GM10847 (cell line): Measurements from ENCODE around the gene SCYL1.

Source experiments
- POLR2A ChIP-seq: IDR thresholded peaks from 2 replicates; pipeline ENCODE4 v1.6.1; 2011; ENCODE audit not compliant: insufficient read length; ENCODE audit errors: extremely low read depth

SCYL1 gene

DNA sequence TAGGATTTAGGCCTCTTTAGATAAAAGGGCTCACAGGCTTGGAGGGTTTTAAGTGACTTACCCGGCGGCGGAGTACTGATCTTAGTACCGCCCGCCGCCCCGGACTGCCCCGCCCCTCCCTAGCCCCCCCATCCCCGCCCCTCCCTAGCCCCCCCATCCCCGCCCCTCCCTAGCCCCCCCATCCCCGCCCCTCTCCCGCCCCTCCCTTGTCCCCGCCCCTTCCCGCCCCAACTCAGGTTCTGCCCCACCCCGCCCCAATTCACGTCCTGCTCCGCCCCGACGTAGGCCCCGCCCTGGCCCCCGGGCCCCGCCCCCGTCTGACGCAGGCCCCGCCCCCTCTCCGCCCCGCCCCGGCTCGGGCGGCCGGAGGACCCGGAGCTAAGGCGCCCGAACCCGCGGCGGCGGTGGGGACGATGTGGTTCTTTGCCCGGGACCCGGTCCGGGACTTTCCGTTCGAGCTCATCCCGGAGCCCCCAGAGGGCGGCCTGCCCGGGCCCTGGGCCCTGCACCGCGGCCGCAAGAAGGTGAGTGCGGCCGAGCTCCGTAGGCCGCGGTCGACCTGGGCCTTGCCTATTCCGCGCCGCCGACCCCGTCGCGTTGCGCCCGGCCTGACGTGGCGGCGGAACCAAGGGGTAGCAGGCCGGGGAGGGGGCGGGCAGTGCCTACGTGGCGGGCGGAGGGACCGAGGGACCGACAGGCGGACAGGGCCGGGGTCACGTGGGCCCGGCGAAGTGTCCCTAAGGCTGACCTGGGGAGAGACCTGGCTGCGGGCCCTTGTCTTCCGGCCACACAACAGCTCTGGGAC, at the start of gene SCYL1:
Gene SCYL1 (plus strand): TSS at position 343 of the 805 bp plus-strand sequence. CDS start 71 bp downstream, at position 414.
- TF ChIP-seq POLR2A, result peak; percentile 25

- TF ChIP-seq POLR2A, result no peak
Observed at GRCh38 chr11:65476632-65477148, 48.2 kb upstream of the SCYL1 start.

- TF ChIP-seq POLR2A, result peak; percentile 85
Observed at GRCh38 chr11:65477149-65477965, 47.5 kb upstream of the SCYL1 start.

DNA sequence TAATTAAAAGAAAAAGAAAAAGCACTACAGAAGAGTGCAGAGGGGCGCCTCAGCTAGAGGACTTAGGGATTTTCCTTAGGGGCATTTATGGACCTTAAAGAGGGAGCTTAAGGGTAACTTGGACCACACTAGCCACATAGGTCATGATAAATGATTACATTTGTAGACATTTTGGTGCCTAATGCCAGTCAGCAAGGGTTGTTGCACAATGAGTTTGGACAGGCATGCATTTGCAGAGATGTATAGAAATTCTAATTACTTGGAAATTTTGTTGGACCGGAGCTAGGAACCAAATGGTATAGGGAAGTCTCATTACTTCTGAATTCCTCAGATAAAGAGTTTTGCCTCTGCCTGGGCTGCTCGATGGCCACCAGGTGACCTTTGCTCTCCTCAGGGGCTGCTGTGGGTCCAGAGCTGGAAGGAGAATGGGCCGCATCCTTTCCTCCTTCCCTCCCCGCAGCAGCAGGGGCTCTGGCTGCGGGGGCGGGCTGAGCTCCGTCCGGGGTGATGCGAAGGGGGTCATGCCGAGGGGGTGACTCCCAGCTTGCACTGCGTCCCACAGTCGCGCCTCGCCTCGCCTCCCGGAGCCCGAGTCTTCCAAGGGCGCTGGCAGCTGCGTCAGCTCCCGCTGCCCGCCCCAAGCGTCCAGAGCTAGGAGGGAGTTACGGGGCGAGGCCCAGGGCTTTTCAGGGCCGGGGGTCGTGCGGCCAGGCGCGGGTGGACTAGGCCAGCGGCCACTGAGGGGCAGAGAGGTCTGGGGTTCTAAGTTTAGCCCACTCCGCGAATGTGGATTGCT, 46.3 kb upstream of the SCYL1 start:
- no peak for TF ChIP-seq POLR2A

DNA sequence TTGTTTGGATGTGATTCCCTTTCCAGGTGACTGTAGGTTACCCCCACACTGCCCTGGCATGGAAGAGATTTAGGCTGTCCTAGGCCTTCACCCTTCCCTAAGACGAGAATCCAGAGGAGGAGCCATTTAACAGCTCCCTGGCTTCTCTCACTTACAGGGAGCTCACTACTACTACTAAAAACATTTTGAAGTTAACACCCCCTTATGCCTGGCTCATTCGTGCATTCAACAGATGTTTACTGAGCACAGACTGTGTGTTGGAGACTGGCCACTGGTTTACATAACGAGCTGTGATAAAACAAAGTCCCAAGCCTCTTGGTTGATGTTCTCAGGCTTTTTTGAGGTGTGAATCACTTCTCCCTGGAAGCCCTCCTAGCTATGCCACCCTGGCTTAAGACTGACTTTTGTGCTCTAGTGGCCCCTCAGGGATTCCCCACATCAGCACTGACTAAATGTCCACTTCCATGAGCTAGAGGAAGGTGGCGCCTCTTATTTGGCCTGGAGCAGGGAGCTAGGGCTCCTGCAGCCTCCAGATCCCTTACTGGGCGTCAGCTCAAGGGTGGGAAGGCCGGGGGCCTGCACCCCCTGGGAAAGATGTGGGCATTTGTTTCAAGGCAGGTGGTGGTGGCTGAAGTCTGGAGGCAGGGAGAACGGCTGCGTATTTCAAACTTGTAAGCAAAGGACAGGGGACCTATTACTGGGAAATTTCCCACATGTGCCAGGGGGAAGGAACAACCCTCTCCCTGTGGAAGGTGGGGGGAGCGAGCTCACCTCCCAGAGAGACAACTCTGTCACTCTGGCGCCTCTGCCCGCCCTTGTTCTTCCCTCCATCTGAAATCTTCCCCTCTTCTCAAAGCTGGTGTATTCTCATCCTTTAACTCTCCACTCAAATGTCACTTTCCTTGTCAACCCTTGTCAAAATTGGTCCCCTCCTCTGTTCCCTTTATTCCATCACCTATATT, 45.4 kb upstream of the SCYL1 start:
- TF ChIP-seq POLR2A, result no peak

- TF ChIP-seq POLR2A, result no peak
Observed at GRCh38 chr11:65482306-65482850, 42.5 kb upstream of the SCYL1 start.

DNA sequence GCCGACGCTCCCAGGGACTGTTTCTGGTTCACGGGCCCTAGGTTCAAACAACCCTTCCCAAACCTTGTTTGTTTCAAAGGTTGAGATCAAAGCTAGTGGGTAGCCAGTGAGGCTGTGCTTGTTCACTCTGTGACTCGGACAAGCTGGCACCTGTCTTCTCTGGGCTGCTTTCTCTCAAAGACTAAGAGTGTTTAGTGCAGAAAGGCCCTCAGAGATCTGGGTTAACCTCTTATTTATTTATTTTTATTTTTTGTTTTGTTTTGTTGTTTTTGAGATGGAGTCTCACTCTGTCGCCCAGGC, 39.0 kb upstream of the SCYL1 start:
- TF ChIP-seq POLR2A, result no peak

- TF ChIP-seq POLR2A, result no peak
Observed at GRCh38 chr11:65486570-65487466, 38.1 kb upstream of the SCYL1 start.

- TF ChIP-seq POLR2A, result no peak
Observed at GRCh38 chr11:65487467-65488272, 37.2 kb upstream of the SCYL1 start.

DNA sequence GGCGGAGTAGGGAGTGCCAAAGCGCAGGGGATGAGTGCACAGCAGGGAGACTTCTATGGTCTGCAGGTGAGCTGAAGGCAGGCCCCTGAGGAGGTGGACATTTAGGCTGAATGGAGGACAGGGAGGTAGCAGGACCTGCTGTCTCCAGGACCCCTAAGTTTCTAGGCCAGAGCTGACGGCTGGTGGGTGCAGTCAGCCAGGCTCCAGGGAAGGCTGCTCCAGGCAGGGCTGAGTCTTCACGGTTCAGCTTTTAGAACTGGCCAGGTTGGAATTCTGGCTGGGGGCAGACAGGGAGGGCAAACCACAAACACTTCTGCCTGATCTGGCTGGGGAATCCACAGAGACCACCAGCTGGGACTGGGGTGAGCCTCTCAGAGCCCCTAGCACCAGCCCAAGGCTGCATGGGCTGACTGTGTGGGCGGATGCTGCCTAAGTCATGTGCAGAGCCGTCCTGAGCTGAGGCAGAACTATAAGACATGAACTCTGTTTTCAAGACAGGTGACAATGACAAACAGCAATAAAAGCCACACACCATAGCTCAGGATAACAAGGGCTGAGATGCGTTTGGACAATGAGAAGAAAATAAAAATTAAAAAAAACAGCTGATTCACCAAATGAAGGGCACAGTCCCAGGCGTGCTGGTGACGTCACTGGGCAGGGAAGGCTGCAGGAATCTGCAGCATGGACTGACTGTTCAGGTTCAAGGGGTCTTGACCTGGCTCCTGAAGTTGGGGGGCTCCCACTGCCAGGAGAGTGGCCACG, 36.4 kb upstream of the SCYL1 start:
- TF ChIP-seq POLR2A, result no peak

DNA sequence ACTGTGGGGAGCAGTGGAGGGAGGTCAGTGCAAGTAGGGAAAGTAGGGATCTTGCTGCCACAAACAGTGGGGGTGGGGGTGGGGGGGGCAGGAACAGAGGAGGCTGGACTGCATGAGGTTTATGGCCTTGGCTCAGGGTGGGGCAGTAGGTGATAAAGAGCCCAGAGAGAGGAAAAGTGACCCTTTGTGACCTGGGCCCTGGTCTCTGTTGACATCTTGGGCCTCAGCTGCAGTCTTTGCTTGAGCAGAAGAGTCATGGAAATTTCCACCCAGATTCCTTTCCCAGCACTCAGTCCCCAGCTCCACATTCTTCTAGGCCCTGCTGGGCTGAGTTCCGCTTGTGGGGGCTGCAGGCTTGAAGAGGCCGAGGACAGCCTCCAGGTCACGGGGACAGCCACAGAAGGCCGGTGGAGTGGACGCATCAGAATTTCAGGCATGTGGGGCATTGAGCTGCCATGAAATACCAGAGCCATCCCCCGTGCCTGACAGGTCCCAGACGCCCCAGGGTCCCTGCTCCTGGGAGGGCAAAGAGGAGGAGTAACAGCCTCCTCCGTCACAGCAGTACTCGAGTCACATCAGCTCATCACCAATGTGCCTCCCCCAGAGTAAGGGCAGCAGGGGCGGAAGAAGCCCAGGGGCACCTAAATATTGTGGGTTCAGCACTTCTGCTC, 35.7 kb upstream of the SCYL1 start:
- no peak for TF ChIP-seq POLR2A
